Upper lobe of left lung (tissue), 6 donors: Measurements from ENCODE around the gene RTBDN. TPM values are rescaled to one million over a fixed set of nuclear protein-coding genes. Genes with fewer than 3 reads are reported as not detected.

Experiments used
- ATAC-seq, 2 donors: fragments of 200-7000 bp; cut with Tn5 transposase; one replicate each; pipeline ENCODE4 v1.9.1; 2022; ENCODE audit warnings: mild to moderate bottlenecking in 2 of 2, moderate library complexity in 2 of 2; ENCODE audit not compliant: low FRiP score in 2 of 2
- DNase-seq, 2 donors: peaks; one replicate each; pipeline ENCODE4 v3.0.0-alpha.2; 2019 to 2020
- H3K27ac ChIP-seq, 4 donors: fragments of 200-600 bp; sonication (generic); one replicate each; pipeline ENCODE4 v1.5.1; 2016 to 2019
- H3K27me3 ChIP-seq, 4 donors: fragments of 200-600 bp; sonication (generic); one replicate each; pipeline ENCODE4 v1.5.1; 2017 to 2019
- H3K36me3 ChIP-seq, 4 donors: fragments of 200-600 bp; sonication (generic); one replicate each; pipeline ENCODE4 v1.5.1; 2016 to 2019
- H3K4me1 ChIP-seq, 4 donors: fragments of 200-600 bp; sonication (generic); one replicate each; pipeline ENCODE4 v1.5.1; 2018 to 2019
- H3K4me3 ChIP-seq, 4 donors: fragments of 200-600 bp; sonication (generic); one replicate each; pipeline ENCODE4 v1.5.1; 2017 to 2019; ENCODE audit warnings: mild to moderate bottlenecking in 2 of 4, moderate library complexity in 1 of 4
- H3K9me3 ChIP-seq, 4 donors: fragments of 200-600 bp; sonication (generic); one replicate each; pipeline ENCODE4 v1.5.1; 2018 to 2019
- EP300 ChIP-seq, 4 donors: sonication (generic); formaldehyde crosslinking; IDR thresholded peaks; one replicate each; pipeline ENCODE4 v1.5.1; 2017; ENCODE audit warnings: antibody characterized with exemption in 4 of 4, control low read depth in 2 of 4
- POLR2A ChIP-seq, 4 donors: fragments of 450-650 bp; IDR thresholded peaks; one replicate each; pipeline ENCODE4 v1.5.1; 2016 to 2017; ENCODE audit warnings: antibody characterized with exemption in 4 of 4, mild to moderate bottlenecking in 2 of 4
- POLR2AphosphoS5 ChIP-seq, 2 donors: sonication (generic); formaldehyde crosslinking; IDR thresholded peaks; one replicate each; pipeline ENCODE4 v1.5.1; 2017; ENCODE audit warnings: antibody characterized with exemption in 2 of 2
- WGBS, 2 donors: methylation state at CpG; one replicate each; pipeline ENCODE4 v1.1.5; 2017 to 2018; 5-methylcytosine and 5-hydroxymethylcytosine counted together
- total RNA-seq, 6 donors: library from RNA; depleted of rRNA in 4 of 6; stranded (reverse); fragments of >200 nt in 4 of 6; gene quantifications; one replicate each; pipeline versions ENCODE4 v1.1.0 to v1.2.1, GENCODE V29; 2016 to 2021
- TF ChIP-seq, protein P1 (sequence below), 6 experiments: fragments of 450-650 bp in 4 of 6; fragments of 200-600 bp in 2 of 6; sonication (generic) in 2 of 6; IDR thresholded peaks; one replicate each; pipeline ENCODE4 v1.5.1; 2016 to 2019; ENCODE audit warnings: antibody characterized with exemption in 6 of 6
- donor health status: DM: no; HTN: no; CAD: no; lungs with moderate emphysema.
- donor health status: DM: no; HTN: yes; CAD: no; lungs with severe emphysema.

Gene RTBDN
- total RNA-seq, 6 donors from 2014 or later, result not detected

DNA sequence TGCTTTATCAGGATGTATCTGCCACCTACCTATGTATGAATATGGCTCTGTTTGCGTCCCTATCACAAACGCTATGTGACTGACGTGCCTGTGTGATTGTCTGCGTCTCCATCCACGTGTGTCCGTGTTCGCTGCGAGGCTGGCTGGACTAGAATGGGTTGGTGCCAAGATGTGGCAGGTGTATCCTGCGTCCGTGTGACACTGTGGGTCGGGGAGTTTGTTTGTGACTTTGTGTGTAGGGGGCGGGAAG, 52.3 kb downstream of the RTBDN start:
- DNase-seq, result peak in 1 of 2 donors; percentile 76
- Histone ChIP-seq H3K36me3 (no peaks in the 10 kb centered on the region), H3K4me3 (peak overlapping the region in 3 of 4 donors; percentile 44 to 52 (median 46)), H3K4me1 (peaks cover 74 to 84% (median 76%) of the 10 kb centered on the region in 4 donors), H3K9me3 (no peaks in the 10 kb centered on the region), H3K27ac (peak overlapping the region; percentile 96 to 100 (median 98)), H3K27me3 (no peaks in the 10 kb centered on the region)
- no peak for ATAC-seq
- no peak for TF ChIP-seq POLR2A (IDR thresholded peaks at IDR 0.05)
- TF ChIP-seq, protein P1, sequence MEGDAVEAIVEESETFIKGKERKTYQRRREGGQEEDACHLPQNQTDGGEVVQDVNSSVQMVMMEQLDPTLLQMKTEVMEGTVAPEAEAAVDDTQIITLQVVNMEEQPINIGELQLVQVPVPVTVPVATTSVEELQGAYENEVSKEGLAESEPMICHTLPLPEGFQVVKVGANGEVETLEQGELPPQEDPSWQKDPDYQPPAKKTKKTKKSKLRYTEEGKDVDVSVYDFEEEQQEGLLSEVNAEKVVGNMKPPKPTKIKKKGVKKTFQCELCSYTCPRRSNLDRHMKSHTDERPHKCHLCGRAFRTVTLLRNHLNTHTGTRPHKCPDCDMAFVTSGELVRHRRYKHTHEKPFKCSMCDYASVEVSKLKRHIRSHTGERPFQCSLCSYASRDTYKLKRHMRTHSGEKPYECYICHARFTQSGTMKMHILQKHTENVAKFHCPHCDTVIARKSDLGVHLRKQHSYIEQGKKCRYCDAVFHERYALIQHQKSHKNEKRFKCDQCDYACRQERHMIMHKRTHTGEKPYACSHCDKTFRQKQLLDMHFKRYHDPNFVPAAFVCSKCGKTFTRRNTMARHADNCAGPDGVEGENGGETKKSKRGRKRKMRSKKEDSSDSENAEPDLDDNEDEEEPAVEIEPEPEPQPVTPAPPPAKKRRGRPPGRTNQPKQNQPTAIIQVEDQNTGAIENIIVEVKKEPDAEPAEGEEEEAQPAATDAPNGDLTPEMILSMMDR (IDR thresholded peaks at IDR 0.05), result no peak
- TF ChIP-seq POLR2AphosphoS5 (IDR thresholded peaks at IDR 0.05), result no peak
- no peak for TF ChIP-seq EP300 (IDR thresholded peaks at IDR 0.05)
- 3% methylated on average over 5 to 9 of the region's 12 CpGs for WGBS, 2 donors

DNA sequence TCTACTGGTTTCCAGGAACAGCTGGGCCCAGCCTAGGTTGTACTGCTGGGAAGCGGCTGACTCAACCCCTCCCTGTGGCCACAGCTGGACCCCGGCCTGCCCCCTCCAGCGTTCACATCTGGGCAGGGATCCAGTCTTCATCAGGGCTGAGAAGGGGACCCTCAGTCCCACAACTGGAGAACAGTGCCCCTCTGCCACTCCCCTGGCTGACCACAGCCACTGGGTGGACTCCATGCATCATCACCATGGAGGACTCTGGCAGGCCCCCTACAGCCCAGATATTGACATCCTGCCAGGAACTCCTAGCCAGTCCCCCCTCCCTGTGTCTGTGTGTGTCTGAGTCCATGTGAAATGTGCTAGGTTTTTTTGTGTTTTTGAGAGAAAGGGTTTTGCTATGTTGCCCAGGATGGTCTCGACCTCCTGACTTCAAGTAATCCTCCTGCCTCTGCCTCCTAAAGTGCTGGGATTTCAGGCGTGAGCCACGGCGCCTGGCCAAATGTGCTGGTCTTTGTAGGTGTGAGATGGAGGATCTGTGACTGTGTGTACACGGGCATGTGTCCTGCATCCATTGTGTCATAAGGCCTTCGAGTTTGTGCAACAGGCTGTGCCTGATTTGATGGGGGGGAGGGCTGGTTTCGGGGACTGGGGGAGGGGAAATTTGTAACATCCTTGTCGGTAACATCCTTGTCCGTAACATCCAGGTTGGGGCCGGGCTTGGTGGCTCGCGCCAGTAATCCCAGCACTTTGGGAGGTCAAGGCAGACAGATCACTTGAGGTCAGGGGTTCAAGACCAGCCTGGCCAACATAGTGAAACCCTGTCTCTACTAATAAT, 55.0 kb downstream of the RTBDN start:
- WGBS, 2 donors, result 60 to 67% methylated on average over 13 to 15 of the region's 15 CpGs
- H3K4me3 ChIP-seq, result peak overlapping the region in 2 of 4 donors; percentile 62 to 66
- TF ChIP-seq EP300 (IDR thresholded peaks at IDR 0.05) (peak in 3 of 4 donors; percentile 46 to 84 (median 63)), POLR2A (IDR thresholded peaks at IDR 0.05) (no peak), POLR2AphosphoS5 (IDR thresholded peaks at IDR 0.05) (peak; percentile 49 to 89)
- TF ChIP-seq, protein P1 (IDR thresholded peaks at IDR 0.05), result no peak
- peaks cover 57 to 79% (median 61%) of the 10 kb centered on the region in 4 donors for H3K4me1 ChIP-seq
- H3K27me3 ChIP-seq, result no peaks in the 10 kb centered on the region
- peak overlapping the region; percentile 93 to 99 (median 97) for H3K27ac ChIP-seq
- DNase-seq (peak; percentile 62 to 80), ATAC-seq (peak in 1 of 2 donors; percentile 26)
- H3K36me3 ChIP-seq, result no peaks in the 10 kb centered on the region
- no peaks in the 10 kb centered on the region for H3K9me3 ChIP-seq

DNA sequence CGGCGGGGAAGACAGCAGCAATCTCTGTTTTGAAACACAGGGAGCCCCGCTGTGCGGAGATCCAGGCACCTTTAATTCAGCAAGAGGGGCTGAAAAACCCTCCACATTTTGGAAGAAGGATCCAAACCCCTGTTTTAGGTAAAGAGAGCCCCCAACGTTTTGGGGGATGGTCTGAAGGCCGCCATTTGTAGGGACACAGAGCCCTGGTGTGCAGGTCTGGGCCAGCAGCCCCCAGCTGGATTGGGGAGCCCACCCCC, 55.5 kb downstream of the RTBDN start:
- ATAC-seq (no peak), DNase-seq (no peak)
- H3K4me1 ChIP-seq, result peaks cover 51 to 76% (median 56%) of the 10 kb centered on the region in 4 donors
- no peaks in the 10 kb centered on the region for H3K27me3 ChIP-seq
- 40 to 60% methylated on average over 2 to 6 of the region's 6 CpGs for WGBS, 2 donors
- H3K27ac ChIP-seq, result peak overlapping the region; percentile 93 to 99 (median 97)
- TF ChIP-seq, protein P1 (IDR thresholded peaks at IDR 0.05), result no peak
- no peak for TF ChIP-seq EP300 (IDR thresholded peaks at IDR 0.05)
- TF ChIP-seq POLR2AphosphoS5 (IDR thresholded peaks at IDR 0.05), result no peak
- TF ChIP-seq POLR2A (IDR thresholded peaks at IDR 0.05), result no peak
- no peaks in the 10 kb centered on the region for H3K36me3 ChIP-seq
- no peaks in the 10 kb centered on the region for H3K9me3 ChIP-seq
- peak overlapping the region in 3 of 4 donors; percentile 54 to 66 (median 62) for H3K4me3 ChIP-seq

DNA sequence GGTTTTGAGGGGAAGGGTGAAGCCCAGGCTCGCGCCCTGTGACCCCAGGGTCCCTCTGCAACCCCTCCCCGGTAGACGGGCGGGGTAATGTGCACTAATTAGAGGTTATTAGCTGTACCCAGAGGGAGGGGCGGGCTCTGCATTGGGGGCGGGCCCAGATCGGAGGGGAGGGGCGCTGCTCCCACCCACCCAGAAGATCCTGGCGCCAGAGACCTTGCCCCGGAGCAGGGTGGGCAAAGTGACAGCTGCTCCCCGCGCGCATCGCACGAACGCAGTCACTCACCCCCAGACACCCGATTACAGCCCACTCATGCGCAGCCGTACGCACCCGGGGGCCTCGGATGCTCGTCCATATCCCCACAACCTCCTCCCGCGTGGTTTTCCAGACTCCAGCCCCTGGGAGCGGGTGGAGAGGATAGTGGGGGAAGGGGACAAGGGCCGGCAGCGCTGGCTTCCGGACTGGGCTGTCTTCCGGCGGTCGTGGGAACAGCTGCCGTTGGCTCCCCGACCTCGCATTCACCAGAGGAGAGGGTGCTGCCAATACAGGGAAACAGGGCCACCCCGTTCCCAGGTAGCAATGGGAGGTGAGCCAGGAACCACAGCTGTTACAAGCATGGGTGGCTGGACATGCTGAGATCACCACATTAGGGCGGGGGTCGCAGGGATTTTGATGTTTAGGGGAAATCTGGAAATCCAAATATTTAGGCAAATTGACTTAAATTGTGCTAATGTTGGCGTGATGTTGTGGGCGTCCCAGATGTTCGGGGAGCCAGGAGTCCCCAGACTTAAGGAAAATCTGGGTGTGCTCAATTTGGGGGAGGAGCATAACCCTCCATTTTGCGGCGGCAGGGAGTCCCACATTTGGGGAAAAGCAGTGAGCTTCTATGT, 56.1 kb downstream of the RTBDN start:
- Histone ChIP-seq H3K9me3 (no peaks in the 10 kb centered on the region), H3K36me3 (no peaks in the 10 kb centered on the region), H3K27ac (peak overlapping the region; percentile 93 to 99 (median 97)), H3K4me1 (peaks cover 46 to 70% (median 50%) of the 10 kb centered on the region in 4 donors), H3K27me3 (no peaks in the 10 kb centered on the region), H3K4me3 (peak overlapping the region; percentile 54 to 66 (median 61))
- DNase-seq (peak; percentile 86 to 89), ATAC-seq (peak; percentile 44 to 64)
- TF ChIP-seq EP300 (IDR thresholded peaks at IDR 0.05) (peak in 1 of 4 donors; percentile 33), POLR2A (IDR thresholded peaks at IDR 0.05) (peak in 1 of 4 donors; percentile 67), POLR2AphosphoS5 (IDR thresholded peaks at IDR 0.05) (peak; percentile 61 to 86)
- TF ChIP-seq, protein P1 (IDR thresholded peaks at IDR 0.05), result peak in 1 of 6 experiments; percentile 18
- 2 to 5% methylated on average over 19 to 41 of the region's 44 CpGs for WGBS, 2 donors
